K562 (cell line): Measurements from ENCODE around the gene MPRIP. TPM values are rescaled to one million over a fixed set of nuclear protein-coding genes. Genes with fewer than 3 reads are reported as not detected.
A peak's percentile ranks its signal among the peaks of the same experiment; 100 is the strongest.

Source experiments
- BRD9 ChIP-seq: fragments of 450-650 bp; IDR thresholded peaks from 2 replicates; pipeline ENCODE4 v1.6.1; 2018; ENCODE audit warnings: low read depth; ENCODE audit not compliant: partially characterized antibody
- E2F3 ChIP-seq: fragments of 250-450 bp; sonication (Bioruptor Pico); IDR thresholded peaks from 2 replicates; pipeline ENCODE4 v1.4.0; 2020; ENCODE audit warnings: mild to moderate bottlenecking
- ELF2 ChIP-seq: fragments of 250-450 bp; sonication (Bioruptor Pico); IDR thresholded peaks from 2 replicates; pipeline ENCODE4 v1.5.0; 2021; ENCODE audit warnings: mild to moderate bottlenecking
- EP400 ChIP-seq: fragments of 450-650 bp; IDR thresholded peaks from 2 replicates; pipeline ENCODE4 v1.6.1; 2017; ENCODE audit warnings: antibody characterized with exemption, mild to moderate bottlenecking, moderate library complexity
- SIN3A ChIP-seq, 2 experiments: fragments of 150-350 bp in 1 of 2; IDR thresholded peaks; 2 replicates each; pipeline ENCODE4 v1.6.1; 2011 to 2016; ENCODE audit warnings: borderline replicate concordance in 2 of 2, low read depth in 2 of 2, low read length in 2 of 2, mild to moderate bottlenecking in 2 of 2, moderate library complexity in 2 of 2; ENCODE audit not compliant: control insufficient read depth in 1 of 2
- ZNF217 ChIP-seq: sonication (generic); formaldehyde crosslinking; IDR thresholded peaks from 2 replicates; pipeline ENCODE4 v1.8.0; 2022; ENCODE audit warnings: mild to moderate bottlenecking, missing genetic modification reagents
- ZNF224 ChIP-seq: sonication (generic); formaldehyde crosslinking; IDR thresholded peaks from 2 replicates; pipeline ENCODE4 v1.8.0; 2022; ENCODE audit warnings: mild to moderate bottlenecking, missing genetic modification reagents
- ZNF408 ChIP-seq: fragments of 250-450 bp; sonication (Bioruptor Pico); IDR thresholded peaks from 2 replicates; pipeline ENCODE4 v1.4.0; 2020; ENCODE audit warnings: low read depth, mild to moderate bottlenecking, moderate library complexity
- ZNF77 ChIP-seq: fragments of 250-450 bp; sonication (Bioruptor Pico); IDR thresholded peaks from 2 replicates; pipeline ENCODE4 v1.5.0; 2020
- polyA plus RNA-seq, 8 experiments: library from polyadenylated mRNA; depleted of rRNA in 4 of 8; stranded (reverse) in 5 of 8; unstranded in 3 of 8; fragments of >200 nt; fragmentation: Nextera tagmentation in 2 of 8; fragmentation: Illumina TruSeq in 1 of 8; extraction: Ambion mirVana in 2 of 8; extraction: Trizol in 1 of 8; gene quantifications; 2 replicates each; pipeline versions ENCODE4 v1.2.1 to v1.2.3, GENCODE V29; 2011 to 2014; ENCODE audit warnings: inconsistent platforms in 1 of 8, missing spikeins in 1 of 8
- total RNA-seq, 7 experiments: library from RNA; depleted of rRNA in 6 of 7; stranded (reverse); fragments of >200 nt in 6 of 7; fragmentation: Illumina TruSeq in 2 of 7; extraction: Trizol in 2 of 7; gene quantifications; 2 replicates each; pipeline versions ENCODE4 v1.2.1 to v1.2.3, GENCODE V29; 2011 to 2021; ENCODE audit warnings: low replicate concordance in 1 of 7
- TF ChIP-seq, protein P1 (sequence below): fragments of 450-650 bp; IDR thresholded peaks from 2 replicates; pipeline ENCODE4 v1.6.1; 2016; ENCODE audit warnings: borderline replicate concordance
- TF ChIP-seq, protein P2 (sequence below): sonication (generic); formaldehyde crosslinking; IDR thresholded peaks from 2 replicates; pipeline ENCODE4 v1.9.0; 2022; ENCODE audit warnings: mild to moderate bottlenecking, missing genetic modification reagents
- TF ChIP-seq, protein P3 (sequence below), 2 experiments: fragments of 450-650 bp; conservative IDR thresholded peaks; 2 replicates each; pipeline ENCODE4 v1.6.1; 2017; ENCODE audit warnings: mild to moderate bottlenecking in 2 of 2, moderate library complexity in 2 of 2
- TF ChIP-seq, protein P4 (sequence below): sonication (generic); formaldehyde crosslinking; IDR thresholded peaks from 2 replicates; pipeline ENCODE4 v1.9.0; 2022; ENCODE audit warnings: mild to moderate bottlenecking, missing genetic modification reagents
- TF ChIP-seq, protein P5 (sequence below): fragments of 450-650 bp; IDR thresholded peaks from 2 replicates; pipeline ENCODE4 v1.6.1; 2017; ENCODE audit warnings: antibody characterized with exemption, mild to moderate bottlenecking

MPRIP gene
- total and polyA plus RNA-seq, 9 of the 15 experiments (the other 6 are each of a cell fraction or from before 2014, with no cell fraction given): 10.0 to 72.6 (median 30.1) TPM

DNA sequence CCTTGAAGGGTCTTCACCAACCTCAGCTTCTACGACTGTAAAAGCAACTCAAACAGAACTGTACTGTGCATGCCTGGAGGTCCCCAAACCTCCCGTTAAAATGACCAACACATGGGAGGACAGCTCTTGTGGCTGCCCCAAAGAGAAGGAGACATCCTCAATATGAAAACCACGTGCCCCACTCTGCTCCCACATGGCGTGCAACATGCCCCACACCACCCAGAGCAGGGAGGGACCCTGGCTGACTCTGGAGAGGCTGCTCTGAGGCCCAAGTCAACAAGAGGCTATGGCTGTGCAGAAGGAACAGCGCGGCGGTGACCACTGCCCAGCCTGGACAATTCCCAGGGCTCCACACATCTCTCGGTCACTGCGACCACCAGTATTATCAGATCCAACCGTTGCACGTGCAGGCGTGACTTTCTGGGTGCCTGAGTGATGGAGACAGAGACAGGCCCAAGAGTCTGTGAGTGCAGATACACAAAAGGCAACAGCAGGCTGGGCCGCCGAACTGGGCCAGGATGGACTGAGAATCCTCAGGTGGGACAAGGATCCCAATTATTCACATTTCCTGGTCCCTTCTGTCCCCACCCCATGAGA lies 162.5 kb downstream of the MPRIP start (continued):
- TF ChIP-seq, protein P1, sequence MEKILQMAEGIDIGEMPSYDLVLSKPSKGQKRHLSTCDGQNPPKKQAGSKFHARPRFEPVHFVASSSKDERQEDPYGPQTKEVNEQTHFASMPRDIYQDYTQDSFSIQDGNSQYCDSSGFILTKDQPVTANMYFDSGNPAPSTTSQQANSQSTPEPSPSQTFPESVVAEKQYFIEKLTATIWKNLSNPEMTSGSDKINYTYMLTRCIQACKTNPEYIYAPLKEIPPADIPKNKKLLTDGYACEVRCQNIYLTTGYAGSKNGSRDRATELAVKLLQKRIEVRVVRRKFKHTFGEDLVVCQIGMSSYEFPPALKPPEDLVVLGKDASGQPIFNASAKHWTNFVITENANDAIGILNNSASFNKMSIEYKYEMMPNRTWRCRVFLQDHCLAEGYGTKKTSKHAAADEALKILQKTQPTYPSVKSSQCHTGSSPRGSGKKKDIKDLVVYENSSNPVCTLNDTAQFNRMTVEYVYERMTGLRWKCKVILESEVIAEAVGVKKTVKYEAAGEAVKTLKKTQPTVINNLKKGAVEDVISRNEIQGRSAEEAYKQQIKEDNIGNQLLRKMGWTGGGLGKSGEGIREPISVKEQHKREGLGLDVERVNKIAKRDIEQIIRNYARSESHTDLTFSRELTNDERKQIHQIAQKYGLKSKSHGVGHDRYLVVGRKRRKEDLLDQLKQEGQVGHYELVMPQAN: peak; percentile 25; the same call in 1 of the 2 replicates
- TF ChIP-seq, protein P2, sequence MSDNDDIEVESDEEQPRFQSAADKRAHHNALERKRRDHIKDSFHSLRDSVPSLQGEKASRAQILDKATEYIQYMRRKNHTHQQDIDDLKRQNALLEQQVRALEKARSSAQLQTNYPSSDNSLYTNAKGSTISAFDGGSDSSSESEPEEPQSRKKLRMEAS: peak; percentile 49
- TF ChIP-seq E2F3 (CRISPR knock-in tag) (no peak), SIN3A (IDR thresholded peaks at IDR 0.05; ENCODE audit: borderline replicate concordance in 2 of 2, control insufficient read depth in 1 of 2, low read depth in 2 of 2, low read length in 2 of 2) (peak in 1 of 2 experiments; percentile 16; a peak in 1 of 4 replicates), ZNF217 (no peak), ZNF224 (CRISPR knock-in tag) (no peak), ZNF77 (CRISPR knock-in tag) (no peak), BRD9 (no peak), ELF2 (CRISPR knock-in tag) (no peak), ZNF408 (CRISPR knock-in tag) (no peak), EP400 (peak; percentile 27; the same call in 1 of the 2 replicates)
- TF ChIP-seq, protein P3, sequence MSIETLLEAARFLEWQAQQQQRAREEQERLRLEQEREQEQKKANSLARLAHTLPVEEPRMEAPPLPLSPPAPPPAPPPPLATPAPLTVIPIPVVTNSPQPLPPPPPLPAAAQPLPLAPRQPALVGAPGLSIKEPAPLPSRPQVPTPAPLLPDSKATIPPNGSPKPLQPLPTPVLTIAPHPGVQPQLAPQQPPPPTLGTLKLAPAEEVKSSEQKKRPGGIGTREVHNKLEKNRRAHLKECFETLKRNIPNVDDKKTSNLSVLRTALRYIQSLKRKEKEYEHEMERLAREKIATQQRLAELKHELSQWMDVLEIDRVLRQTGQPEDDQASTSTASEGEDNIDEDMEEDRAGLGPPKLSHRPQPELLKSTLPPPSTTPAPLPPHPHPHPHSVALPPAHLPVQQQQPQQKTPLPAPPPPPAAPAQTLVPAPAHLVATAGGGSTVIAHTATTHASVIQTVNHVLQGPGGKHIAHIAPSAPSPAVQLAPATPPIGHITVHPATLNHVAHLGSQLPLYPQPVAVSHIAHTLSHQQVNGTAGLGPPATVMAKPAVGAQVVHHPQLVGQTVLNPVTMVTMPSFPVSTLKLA (conservative IDR thresholded peaks at IDR 0.05): peak; percentile 40 to 51
- TF ChIP-seq, protein P4, sequence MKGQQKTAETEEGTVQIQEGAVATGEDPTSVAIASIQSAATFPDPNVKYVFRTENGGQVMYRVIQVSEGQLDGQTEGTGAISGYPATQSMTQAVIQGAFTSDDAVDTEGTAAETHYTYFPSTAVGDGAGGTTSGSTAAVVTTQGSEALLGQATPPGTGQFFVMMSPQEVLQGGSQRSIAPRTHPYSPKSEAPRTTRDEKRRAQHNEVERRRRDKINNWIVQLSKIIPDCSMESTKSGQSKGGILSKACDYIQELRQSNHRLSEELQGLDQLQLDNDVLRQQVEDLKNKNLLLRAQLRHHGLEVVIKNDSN (CRISPR knock-in tag): peak; percentile 62
- TF ChIP-seq, protein P5, sequence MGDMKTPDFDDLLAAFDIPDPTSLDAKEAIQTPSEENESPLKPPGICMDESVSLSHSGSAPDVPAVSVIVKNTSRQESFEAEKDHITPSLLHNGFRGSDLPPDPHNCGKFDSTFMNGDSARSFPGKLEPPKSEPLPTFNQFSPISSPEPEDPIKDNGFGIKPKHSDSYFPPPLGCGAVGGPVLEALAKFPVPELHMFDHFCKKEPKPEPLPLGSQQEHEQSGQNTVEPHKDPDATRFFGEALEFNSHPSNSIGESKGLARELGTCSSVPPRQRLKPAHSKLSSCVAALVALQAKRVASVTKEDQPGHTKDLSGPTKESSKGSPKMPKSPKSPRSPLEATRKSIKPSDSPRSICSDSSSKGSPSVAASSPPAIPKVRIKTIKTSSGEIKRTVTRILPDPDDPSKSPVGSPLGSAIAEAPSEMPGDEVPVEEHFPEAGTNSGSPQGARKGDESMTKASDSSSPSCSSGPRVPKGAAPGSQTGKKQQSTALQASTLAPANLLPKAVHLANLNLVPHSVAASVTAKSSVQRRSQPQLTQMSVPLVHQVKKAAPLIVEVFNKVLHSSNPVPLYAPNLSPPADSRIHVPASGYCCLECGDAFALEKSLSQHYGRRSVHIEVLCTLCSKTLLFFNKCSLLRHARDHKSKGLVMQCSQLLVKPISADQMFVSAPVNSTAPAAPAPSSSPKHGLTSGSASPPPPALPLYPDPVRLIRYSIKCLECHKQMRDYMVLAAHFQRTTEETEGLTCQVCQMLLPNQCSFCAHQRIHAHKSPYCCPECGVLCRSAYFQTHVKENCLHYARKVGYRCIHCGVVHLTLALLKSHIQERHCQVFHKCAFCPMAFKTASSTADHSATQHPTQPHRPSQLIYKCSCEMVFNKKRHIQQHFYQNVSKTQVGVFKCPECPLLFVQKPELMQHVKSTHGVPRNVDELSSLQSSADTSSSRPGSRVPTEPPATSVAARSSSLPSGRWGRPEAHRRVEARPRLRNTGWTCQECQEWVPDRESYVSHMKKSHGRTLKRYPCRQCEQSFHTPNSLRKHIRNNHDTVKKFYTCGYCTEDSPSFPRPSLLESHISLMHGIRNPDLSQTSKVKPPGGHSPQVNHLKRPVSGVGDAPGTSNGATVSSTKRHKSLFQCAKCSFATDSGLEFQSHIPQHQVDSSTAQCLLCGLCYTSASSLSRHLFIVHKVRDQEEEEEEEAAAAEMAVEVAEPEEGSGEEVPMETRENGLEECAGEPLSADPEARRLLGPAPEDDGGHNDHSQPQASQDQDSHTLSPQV: 0 out of 2 replicates have a peak, but pooled peaks have one; percentile 21
